Keratinocyte (primary cell): Measurements from ENCODE around the gene SPATA6. TPM values are rescaled to one million over a fixed set of nuclear protein-coding genes. Genes with fewer than 3 reads are reported as not detected.

ENCODE experiments used
- DNase-seq: peaks from one replicate; pipeline ENCODE4 v3.0.0-alpha.2; 2011; ENCODE audit warnings: low read depth, missing footprints, low spot score
- FAIRE-seq: peaks from 2 replicates; lab custom pipeline; 2011; peaks lifted over from hg19 to GRCh38; lab: Jason Lieb, UNC
- H2AFZ ChIP-seq: 2 replicates; pipeline ENCODE4 v1.6.0; 2012; ENCODE audit warnings: low read length, control low read depth, inconsistent platforms; ENCODE audit not compliant: control insufficient read depth
- H3K27ac ChIP-seq: 2 replicates; pipeline ENCODE4 v1.5.1; 2011; ENCODE audit warnings: low read length; ENCODE audit not compliant: control insufficient read depth, insufficient read depth
- H3K27me3 ChIP-seq: 3 replicates; pipeline ENCODE4 v1.6.0; 2011; ENCODE audit warnings: low read length; ENCODE audit not compliant: control insufficient read depth, insufficient read depth; ENCODE audit errors: extremely low read depth
- H3K36me3 ChIP-seq, 2 experiments: 2 replicates in 1 of 2; 3 replicates in 1 of 2; pipeline ENCODE4 v1.5.1; 2011; ENCODE audit warnings: low read length in 2 of 2, mild to moderate bottlenecking in 1 of 2; ENCODE audit not compliant: control insufficient read depth in 2 of 2, insufficient read depth in 2 of 2; ENCODE audit errors: extremely low read depth in 1 of 2
- H3K4me1 ChIP-seq: 3 replicates; pipeline ENCODE4 v1.5.1; 2011; ENCODE audit warnings: low read length; ENCODE audit not compliant: control insufficient read depth, insufficient read depth; ENCODE audit errors: extremely low read depth
- H3K4me2 ChIP-seq: 3 replicates; pipeline ENCODE4 v1.6.0; 2011; ENCODE audit warnings: low read depth, low read length; ENCODE audit not compliant: control insufficient read depth, insufficient read depth; ENCODE audit errors: extremely low read depth
- H3K4me3 ChIP-seq, 3 experiments: fragments of 200-600 bp in 1 of 3; sonication (generic) in 1 of 3; 2 replicates in 2 of 3; 3 replicates in 1 of 3; pipeline ENCODE4 v1.5.1; 2011 to 2016; ENCODE audit warnings: low read length in 3 of 3, mild to moderate bottlenecking in 3 of 3, control low read depth in 2 of 3, inconsistent platforms in 1 of 3, low read depth in 1 of 3, mixed read lengths in 1 of 3, mixed run types in 1 of 3, moderate library complexity in 1 of 3; ENCODE audit not compliant: control insufficient read depth in 2 of 3, insufficient read depth in 2 of 3; ENCODE audit errors: extremely low read depth in 1 of 3
- H3K79me2 ChIP-seq: 2 replicates; pipeline ENCODE4 v1.6.0; 2012; ENCODE audit warnings: low read length; ENCODE audit not compliant: control insufficient read depth, insufficient read depth
- H3K9ac ChIP-seq: 3 replicates; pipeline ENCODE4 v1.6.0; 2011; ENCODE audit warnings: low read length; ENCODE audit not compliant: control insufficient read depth, insufficient read depth; ENCODE audit errors: extremely low read depth
- H3K9me1 ChIP-seq: 3 replicates; pipeline ENCODE4 v1.6.0; 2011; ENCODE audit warnings: low read length; ENCODE audit not compliant: control insufficient read depth, insufficient read depth; ENCODE audit errors: extremely low read depth
- H3K9me3 ChIP-seq: 2 replicates; pipeline ENCODE4 v1.5.1; 2012; ENCODE audit warnings: low read depth, low read length; ENCODE audit not compliant: control insufficient read depth
- H4K20me1 ChIP-seq: 3 replicates; pipeline ENCODE4 v1.6.0; 2011; ENCODE audit warnings: low read length; ENCODE audit not compliant: control insufficient read depth, insufficient read depth; ENCODE audit errors: extremely low read depth
- EZH2 ChIP-seq: IDR thresholded peaks from one replicate; pipeline ENCODE4 v1.6.1; 2012; ENCODE audit warnings: inconsistent platforms, mild to moderate bottlenecking, low read length, moderate library complexity
- dilution Hi-C: fragments of 300-500 bp; cut with MboI; formaldehyde crosslinking; loops from one replicate; pipeline ENCODE4 v1.7.0; 2020; ENCODE audit warnings: low sequenced_read_pairs; ENCODE audit not compliant: extremely low pct_ligation_motif_present
- polyA plus RNA-seq, 5 experiments: library from polyadenylated mRNA; depleted of rRNA in 3 of 5; stranded (reverse) in 3 of 5; stranded (forward) in 1 of 5; unstranded in 1 of 5; fragments of >200 nt; gene quantifications; 1 replicate in 1 of 5; 2 replicates in 3 of 5; 3 replicates in 1 of 5; pipeline versions ENCODE4 v1.2.1 to v1.2.3, GENCODE V29; 2011 to 2012; ENCODE audit warnings: missing spikeins in 2 of 5, low read depth in 1 of 5, low replicate concordance in 1 of 5
- TF ChIP-seq, protein P1 (sequence below), 3 experiments: IDR thresholded peaks in 1 of 3; conservative IDR thresholded peaks in 1 of 3; optimal IDR thresholded peaks in 1 of 3; 2 replicates in 2 of 3; 3 replicates in 1 of 3; pipeline versions ENCODE3 to v1.5.1; 2011; ENCODE audit warnings: low read length in 3 of 3, mild to moderate bottlenecking in 3 of 3, moderate library complexity in 2 of 3, control low read depth in 1 of 3, inconsistent platforms in 1 of 3; ENCODE audit not compliant: insufficient read depth in 2 of 3; ENCODE audit errors: extremely low read depth in 1 of 3

SPATA6 gene
- polyA plus RNA-seq, 1 donor (not counting 4 experiments of a cell fraction or from before 2014, with no cell fraction given) = 1.7 TPM

DNA sequence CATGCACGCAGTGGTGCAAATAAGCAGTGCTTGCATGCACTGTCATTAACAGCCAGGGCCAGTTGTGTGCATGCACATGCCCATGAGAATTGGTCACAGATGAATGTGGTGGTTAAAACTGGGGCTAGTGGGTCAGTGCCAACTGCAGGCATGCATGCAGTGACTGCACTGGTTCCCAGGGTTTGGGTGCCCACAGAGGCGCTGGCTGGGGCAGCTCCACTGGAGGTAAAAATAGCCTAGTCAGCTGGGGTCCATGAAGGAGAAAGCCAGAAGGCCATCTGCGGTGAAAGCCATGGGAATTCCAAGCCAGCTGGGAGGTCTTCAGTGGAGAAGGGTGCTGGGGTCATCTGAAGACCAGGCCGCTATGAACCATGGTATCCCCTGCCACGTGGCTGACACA lies 179.3 kb downstream of the SPATA6 start:
- H3K36me3 ChIP-seq = no peaks in the 10 kb centered on the region
- no peak for FAIRE-seq

DNA sequence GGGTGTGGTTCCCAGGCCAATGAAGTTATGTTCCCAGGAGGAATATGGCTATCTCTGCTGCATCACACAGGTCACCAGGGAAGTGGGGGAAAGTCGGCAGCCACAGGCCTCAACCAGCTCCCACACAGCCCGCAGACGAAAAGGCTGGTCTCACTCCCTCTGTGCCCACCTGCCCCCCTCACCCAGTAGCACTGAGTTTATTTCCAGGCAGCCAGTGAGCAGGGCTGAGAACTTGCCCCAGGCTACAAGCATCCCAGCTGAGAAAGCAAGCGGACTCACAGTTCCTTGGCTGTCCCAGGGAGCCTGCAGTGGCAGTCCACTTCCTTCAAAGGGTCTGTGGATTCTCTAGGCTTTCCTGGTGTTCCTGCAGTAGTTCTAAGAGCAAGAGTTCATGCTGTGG lies 180.6 kb downstream of the SPATA6 start:
- dilution Hi-C loops = no loop called here
- Histone ChIP-seq H3K27me3 (no peaks in the 10 kb centered on the region), H3K79me2 (no peaks in the 10 kb centered on the region), H3K4me3 (no peak overlapping the region), H3K36me3 (no peaks in the 10 kb centered on the region), H3K9me1 (no peaks in the 10 kb centered on the region), H3K9ac (no peak overlapping the region), H2AFZ (no peak overlapping the region), H3K9me3 (no peaks in the 10 kb centered on the region), H3K27ac (no peak overlapping the region), H3K4me2 (no peak overlapping the region), H4K20me1 (no peaks in the 10 kb centered on the region), H3K4me1 (peaks cover 7% of the 10 kb centered on the region)
- DNase-seq (no peak), FAIRE-seq (no peak)
- no peak for TF ChIP-seq EZH2
- TF ChIP-seq, protein P1, sequence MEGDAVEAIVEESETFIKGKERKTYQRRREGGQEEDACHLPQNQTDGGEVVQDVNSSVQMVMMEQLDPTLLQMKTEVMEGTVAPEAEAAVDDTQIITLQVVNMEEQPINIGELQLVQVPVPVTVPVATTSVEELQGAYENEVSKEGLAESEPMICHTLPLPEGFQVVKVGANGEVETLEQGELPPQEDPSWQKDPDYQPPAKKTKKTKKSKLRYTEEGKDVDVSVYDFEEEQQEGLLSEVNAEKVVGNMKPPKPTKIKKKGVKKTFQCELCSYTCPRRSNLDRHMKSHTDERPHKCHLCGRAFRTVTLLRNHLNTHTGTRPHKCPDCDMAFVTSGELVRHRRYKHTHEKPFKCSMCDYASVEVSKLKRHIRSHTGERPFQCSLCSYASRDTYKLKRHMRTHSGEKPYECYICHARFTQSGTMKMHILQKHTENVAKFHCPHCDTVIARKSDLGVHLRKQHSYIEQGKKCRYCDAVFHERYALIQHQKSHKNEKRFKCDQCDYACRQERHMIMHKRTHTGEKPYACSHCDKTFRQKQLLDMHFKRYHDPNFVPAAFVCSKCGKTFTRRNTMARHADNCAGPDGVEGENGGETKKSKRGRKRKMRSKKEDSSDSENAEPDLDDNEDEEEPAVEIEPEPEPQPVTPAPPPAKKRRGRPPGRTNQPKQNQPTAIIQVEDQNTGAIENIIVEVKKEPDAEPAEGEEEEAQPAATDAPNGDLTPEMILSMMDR (optimal IDR thresholded peaks at IDR 0.05 in 1 of 3, IDR thresholded peaks at IDR 0.05 in 1 of 3, conservative IDR thresholded peaks at IDR 0.05 in 1 of 3; ENCODE audit: extremely low read depth in 1 of 3, insufficient read depth in 2 of 3, low read length in 3 of 3) = no peak

More for the DNA sequence above, 179.3 kb downstream of the SPATA6 start:
- Histone ChIP-seq H3K9ac (no peak overlapping the region), H3K79me2 (no peaks in the 10 kb centered on the region), H3K4me1 (peaks cover 7% of the 10 kb centered on the region), H3K27ac (no peak overlapping the region), H3K9me1 (no peaks in the 10 kb centered on the region), H2AFZ (no peak overlapping the region), H3K4me3 (no peak overlapping the region), H3K4me2 (no peak overlapping the region), H3K9me3 (no peaks in the 10 kb centered on the region), H3K27me3 (no peaks in the 10 kb centered on the region), H4K20me1 (no peaks in the 10 kb centered on the region)
- DNase-seq = no peak
- no peak for TF ChIP-seq EZH2
- TF ChIP-seq, protein P1 (optimal IDR thresholded peaks at IDR 0.05 in 1 of 3, IDR thresholded peaks at IDR 0.05 in 1 of 3, conservative IDR thresholded peaks at IDR 0.05 in 1 of 3; ENCODE audit: extremely low read depth in 1 of 3, insufficient read depth in 2 of 3, low read length in 3 of 3) = no peak
- dilution Hi-C loops = no loop called here
